GM12865 (cell line): Measurements from ENCODE around the gene ARHGEF11.

Source experiments
- DNase-seq: peaks from one replicate; pipeline ENCODE4 v3.0.0; 2010; ENCODE audit warnings: low read depth
- H3K4me3 ChIP-seq: 2 replicates; pipeline ENCODE4 v1.5.1; 2011; ENCODE audit warnings: mild to moderate bottlenecking, low read depth, low read length, control low read depth
- CTCF ChIP-seq: IDR thresholded peaks from 2 replicates; pipeline ENCODE4 v1.5.1; 2011; ENCODE audit warnings: low read length, control low read depth, low read depth, inconsistent platforms; ENCODE audit not compliant: insufficient read depth; ENCODE audit errors: missing control alignments

The ARHGEF11 gene

GRCh38 chr1:156910309-156910782 lies 135.2 kb downstream of the ARHGEF11 start:
- H3K4me3 ChIP-seq = no peak overlapping the region
- TF ChIP-seq CTCF = peak; percentile 92
- DNase-seq = peak; percentile 58

GRCh38 chr1:156909671-156910070 lies 135.9 kb downstream of the ARHGEF11 start:
- no peak for DNase-seq
- no peak overlapping the region for H3K4me3 ChIP-seq
- TF ChIP-seq CTCF = no peak

GRCh38 chr1:156908955-156909354 lies 136.6 kb downstream of the ARHGEF11 start:
- H3K4me3 ChIP-seq = no peak overlapping the region
- DNase-seq = no peak
- no peak for TF ChIP-seq CTCF

- no peak for TF ChIP-seq CTCF
- no peak for DNase-seq
- no peak overlapping the region for H3K4me3 ChIP-seq
Measured at GRCh38 chr1:156908541-156908940, 137.0 kb downstream of the ARHGEF11 start.

GRCh38 chr1:156906206-156906906 lies 139.2 kb downstream of the ARHGEF11 start:
- DNase-seq = no peak
- TF ChIP-seq CTCF = no peak
- H3K4me3 ChIP-seq = no peak overlapping the region

- DNase-seq = no peak
- H3K4me3 ChIP-seq = no peak overlapping the region
- TF ChIP-seq CTCF = no peak
Measured at GRCh38 chr1:156905651-156906050, 139.9 kb downstream of the ARHGEF11 start.

- DNase-seq = no peak
- no peak for TF ChIP-seq CTCF
Measured at GRCh38 chr1:156905176-156905575, 140.4 kb downstream of the ARHGEF11 start.

More at GRCh38 chr1:156905176-156905575, 140.4 kb downstream of the ARHGEF11 start:
- no peak overlapping the region for H3K4me3 ChIP-seq
